Fibroblast of the aortic adventitia (primary cell): ENCODE measurements around the gene SLC9A2. TPM values are rescaled to one million over a fixed set of nuclear protein-coding genes. Genes with fewer than 3 reads are reported as not detected.

Experiments used
- DNase-seq: peaks from one replicate; pipeline ENCODE4 v3.0.0-alpha.2; 2010; ENCODE audit warnings: low read depth
- H3K4me3 ChIP-seq: 2 replicates; pipeline ENCODE4 v1.5.1; 2011; ENCODE audit warnings: low read depth, mild to moderate bottlenecking, control low read depth, low read length, moderate library complexity
- total RNA-seq: library from RNA; depleted of rRNA; stranded (reverse); fragments of >200 nt; gene quantifications from 2 replicates; pipeline ENCODE4 v1.2.3, GENCODE V29; 2012; ENCODE audit warnings: low replicate concordance
- TF ChIP-seq, protein P1 (sequence below): IDR thresholded peaks from 2 replicates; pipeline ENCODE4 v1.5.1; 2011; ENCODE audit warnings: mild to moderate bottlenecking, low read length, control low read depth, inconsistent platforms; ENCODE audit not compliant: insufficient read depth

Gene SLC9A2
- total RNA-seq, 1 donor: under 0.01 TPM

- H3K4me3 ChIP-seq: no peak overlapping the region
- TF ChIP-seq, protein P1, sequence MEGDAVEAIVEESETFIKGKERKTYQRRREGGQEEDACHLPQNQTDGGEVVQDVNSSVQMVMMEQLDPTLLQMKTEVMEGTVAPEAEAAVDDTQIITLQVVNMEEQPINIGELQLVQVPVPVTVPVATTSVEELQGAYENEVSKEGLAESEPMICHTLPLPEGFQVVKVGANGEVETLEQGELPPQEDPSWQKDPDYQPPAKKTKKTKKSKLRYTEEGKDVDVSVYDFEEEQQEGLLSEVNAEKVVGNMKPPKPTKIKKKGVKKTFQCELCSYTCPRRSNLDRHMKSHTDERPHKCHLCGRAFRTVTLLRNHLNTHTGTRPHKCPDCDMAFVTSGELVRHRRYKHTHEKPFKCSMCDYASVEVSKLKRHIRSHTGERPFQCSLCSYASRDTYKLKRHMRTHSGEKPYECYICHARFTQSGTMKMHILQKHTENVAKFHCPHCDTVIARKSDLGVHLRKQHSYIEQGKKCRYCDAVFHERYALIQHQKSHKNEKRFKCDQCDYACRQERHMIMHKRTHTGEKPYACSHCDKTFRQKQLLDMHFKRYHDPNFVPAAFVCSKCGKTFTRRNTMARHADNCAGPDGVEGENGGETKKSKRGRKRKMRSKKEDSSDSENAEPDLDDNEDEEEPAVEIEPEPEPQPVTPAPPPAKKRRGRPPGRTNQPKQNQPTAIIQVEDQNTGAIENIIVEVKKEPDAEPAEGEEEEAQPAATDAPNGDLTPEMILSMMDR: no peak
- no peak for DNase-seq
Observed at GRCh38 chr2:102588213-102588939, 31.0 kb upstream of the SLC9A2 start.

DNA sequence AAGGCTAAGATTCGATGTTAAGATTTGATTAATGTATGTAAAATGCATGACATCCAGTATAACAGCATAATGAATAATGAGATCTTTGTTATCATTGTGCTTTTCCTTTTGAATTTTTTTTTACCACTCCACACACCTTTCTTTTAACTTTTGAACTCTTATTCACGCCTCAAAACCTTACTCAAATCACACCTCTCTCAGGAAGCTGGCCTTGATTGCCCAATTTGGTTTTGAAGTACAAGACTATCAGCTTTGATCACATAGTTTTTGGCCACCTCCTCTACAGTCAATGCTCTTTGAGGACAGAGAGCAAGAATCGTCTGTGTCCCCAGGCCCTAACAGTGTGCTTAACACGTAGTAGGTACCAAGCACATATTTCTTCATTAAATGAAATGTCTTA lies 29.9 kb upstream of the SLC9A2 start:
- TF ChIP-seq, protein P1: no peak
- DNase-seq: no peak
- H3K4me3 ChIP-seq: no peak overlapping the region

DNA sequence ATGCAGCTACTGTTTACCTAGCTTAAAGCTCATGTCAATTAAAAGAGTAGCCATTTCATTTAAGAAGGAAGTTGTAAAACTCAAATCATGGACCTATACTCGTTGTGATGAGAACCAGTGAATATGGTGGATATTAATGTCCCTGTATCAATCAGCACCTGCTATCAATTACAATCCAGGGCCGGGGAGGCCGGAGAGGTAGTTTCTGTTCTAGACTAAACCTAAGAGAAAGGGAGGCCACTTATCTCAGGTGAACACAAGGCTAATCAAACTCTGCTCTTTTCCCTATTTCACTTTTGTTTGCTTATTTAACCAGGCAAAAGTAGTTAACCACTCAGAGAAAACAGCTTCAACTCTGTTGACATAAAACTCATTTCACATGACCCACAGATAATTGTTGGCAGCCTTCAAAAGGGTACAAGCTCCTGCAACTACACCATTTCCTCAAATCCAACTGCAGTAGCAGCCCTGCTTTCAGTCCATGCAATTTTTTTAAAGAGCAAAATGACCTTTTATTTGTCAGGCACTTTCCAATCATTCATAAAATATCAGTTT lies 27.8 kb upstream of the SLC9A2 start:
- TF ChIP-seq, protein P1: no peak
- H3K4me3 ChIP-seq: no peak overlapping the region
- DNase-seq: no peak

- TF ChIP-seq, protein P1: peak; percentile 71
- DNase-seq: peak; percentile 41
- H3K4me3 ChIP-seq: no peak overlapping the region
Observed at GRCh38 chr2:102592601-102593000, 26.8 kb upstream of the SLC9A2 start.

GRCh38 chr2:102593516-102593915 lies 25.8 kb upstream of the SLC9A2 start:
- TF ChIP-seq, protein P1: no peak
- no peak for DNase-seq
- no peak overlapping the region for H3K4me3 ChIP-seq

DNA sequence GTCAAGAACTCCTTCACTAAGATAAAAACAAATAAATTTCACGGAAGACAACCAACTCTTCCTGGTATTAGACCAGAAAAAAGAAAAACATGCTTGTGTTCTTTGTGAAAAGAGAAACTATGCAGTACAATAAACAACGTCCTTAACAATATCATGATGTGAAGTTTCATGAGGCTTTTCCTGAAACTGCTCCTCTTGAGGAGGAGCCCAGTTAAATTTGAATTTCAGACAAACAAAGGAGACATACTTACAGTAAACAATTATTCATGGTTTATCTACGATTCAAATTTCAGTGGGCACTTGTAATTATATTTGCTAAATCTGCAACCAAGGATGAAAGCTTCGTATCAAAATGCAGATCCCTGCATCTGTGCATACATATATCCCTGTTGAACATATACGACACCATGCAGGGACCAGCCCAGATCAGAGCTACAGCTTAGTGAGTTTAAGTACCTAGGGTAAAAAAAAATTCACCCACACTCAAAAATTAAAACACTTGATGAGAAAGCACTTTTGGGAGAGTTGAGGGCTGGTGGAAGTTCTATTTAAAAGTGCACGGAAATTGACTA lies 24.8 kb upstream of the SLC9A2 start:
- H3K4me3 ChIP-seq: no peak overlapping the region
- no peak for DNase-seq
- TF ChIP-seq, protein P1: no peak
